Thyroid gland (tissue), 4 donors: Measurements from ENCODE around the gene AKT1.

ENCODE experiments used
- CTCF ChIP-seq, 6 experiments: fragments of 200-600 bp in 3 of 6; fragments of 450-650 bp in 3 of 6; sonication (generic) in 3 of 6; IDR thresholded peaks; one replicate each; pipeline ENCODE4 v1.5.1; 2016 to 2019; ENCODE audit warnings: antibody characterized with exemption in 6 of 6, mild to moderate bottlenecking in 2 of 6, inconsistent platforms in 1 of 6, moderate library complexity in 1 of 6
- POLR2A ChIP-seq, 2 donors: fragments of 450-650 bp; IDR thresholded peaks; one replicate each; pipeline ENCODE4 v1.6.1; 2017; ENCODE audit warnings: antibody characterized with exemption in 2 of 2, mild to moderate bottlenecking in 2 of 2, moderate library complexity in 1 of 2

- no peak for TF ChIP-seq CTCF (IDR thresholded peaks at IDR 0.05)
- no peak for TF ChIP-seq POLR2A (IDR thresholded peaks at IDR 0.05)
Observed at GRCh38 chr14:104780513-104781030, 15.0 kb downstream of the AKT1 start.
